Activated CD4-positive, alpha-beta T cell treated with anti-CD3 and anti-CD28 coated beads, Interleukin-2, amount 50 U/mL, for 4 hours (primary cell): ENCODE data around the gene ODF2.
A peak's percentile ranks its signal among the peaks of the same experiment; 100 is the strongest.
"Not testable (repeated sequence)": the region's sequence is repeated elsewhere in the genome, so short reads cannot be mapped to it uniquely, and the experiment has no call there.

Source experiments
- DNase-seq, 2 experiments: peaks; one replicate each; pipeline ENCODE4 v3.0.0-alpha.2; 2020

The ODF2 gene

GRCh38 chr9:128455849-128456612 is at the start of gene ODF2:
TSS of gene ODF2 (plus strand) at chr9:128456006. CDS start at chr9:128456092, 86 bp downstream.
- DNase-seq, result peak; percentile 98

- no peak for DNase-seq
These were observed 48.9 kb upstream of the ODF2 start for GRCh38 chr9:128406848-128407391.

GRCh38 chr9:128408963-128409431 is 46.8 kb upstream of the ODF2 start:
- no peak for DNase-seq

GRCh38 chr9:128409450-128409849 is 46.4 kb upstream of the ODF2 start:
- DNase-seq, result no peak

GRCh38 chr9:128409978-128410377 is 45.8 kb upstream of the ODF2 start:
- DNase-seq, result no peak

GRCh38 chr9:128411364-128412119 is 44.3 kb upstream of the ODF2 start:
- no peak for DNase-seq

- peak; percentile 28 to 46 for DNase-seq
These were observed 43.6 kb upstream of the ODF2 start for GRCh38 chr9:128412120-128412790.

- DNase-seq, result not testable (repeated sequence)
These were observed 42.1 kb upstream of the ODF2 start for GRCh38 chr9:128413728-128414127.

GRCh38 chr9:128414461-128414860 is 41.3 kb upstream of the ODF2 start:
- no peak for DNase-seq

- DNase-seq, result no peak
These were observed 40.5 kb upstream of the ODF2 start for GRCh38 chr9:128415281-128415680.

- no peak for DNase-seq
These were observed 39.8 kb upstream of the ODF2 start for GRCh38 chr9:128416014-128416413.

GRCh38 chr9:128416432-128417019 is 39.3 kb upstream of the ODF2 start:
- DNase-seq, result no peak

- DNase-seq, result no peak
These were observed 36.5 kb upstream of the ODF2 start for GRCh38 chr9:128419061-128419925.

GRCh38 chr9:128420060-128420650 is 35.7 kb upstream of the ODF2 start:
- peak; percentile 49 to 50 for DNase-seq

- peak; percentile 25 to 28 for DNase-seq
These were observed 34.9 kb upstream of the ODF2 start, which contains the start of gene CERCAM for GRCh38 chr9:128420651-128421481. TSS of gene CERCAM (plus strand) at chr9:128420857. CDS start at chr9:128420878, 21 bp downstream.

GRCh38 chr9:128421482-128421996 is 34.3 kb upstream of the ODF2 start:
- no peak for DNase-seq

GRCh38 chr9:128422022-128422782 is 33.6 kb upstream of the ODF2 start:
- DNase-seq, result not testable (repeated sequence)

- DNase-seq, result no peak
These were observed 33.0 kb upstream of the ODF2 start for GRCh38 chr9:128422783-128423150.

- not testable (repeated sequence) for DNase-seq
These were observed 32.5 kb upstream of the ODF2 start for GRCh38 chr9:128423356-128423755.
